AG04450 (cell line): ENCODE data around the gene FAM240A. TPM values are rescaled to one million over a fixed set of nuclear protein-coding genes. Genes with fewer than 3 reads are reported as not detected.

Source experiments
- CTCF ChIA-PET: fragments of 300-600, 350-600 bp; formaldehyde crosslinking; extraction: SDS; loops from one replicate; lab custom pipeline; 2022; ENCODE audit warnings: antibody characterized with exemption, inconsistent platforms; lab: Charles Lee
- POLR2A ChIA-PET: fragments of 350-600 bp; formaldehyde crosslinking; extraction: SDS; loops from one replicate; lab custom pipeline; 2021; ENCODE audit warnings: antibody characterized with exemption, inconsistent platforms; lab: Yijun Ruan, JAX
- DNase-seq: peaks from one replicate; pipeline ENCODE4 v3.0.0-alpha.2; 2011; ENCODE audit warnings: low read depth, low spot score
- H3K27ac ChIP-seq: one replicate; pipeline ENCODE4 v1.5.1; 2012; ENCODE audit warnings: low read depth, low read length, control low read depth
- H3K27me3 ChIP-seq: one replicate; pipeline ENCODE4 v1.6.0; 2012; ENCODE audit warnings: low read length; ENCODE audit not compliant: control insufficient read depth, insufficient read depth
- H3K4me3 ChIP-seq: 2 replicates; pipeline ENCODE4 v1.5.1; 2011; ENCODE audit warnings: mild to moderate bottlenecking, low read depth, low read length, control low read depth
- H3K9me3 ChIP-seq: 2 replicates; pipeline ENCODE4 v1.5.1; 2012; ENCODE audit warnings: low read length; ENCODE audit not compliant: control insufficient read depth, insufficient read depth
- polyA plus RNA-seq: library from polyadenylated mRNA; depleted of rRNA; stranded (reverse); fragments of >200 nt; gene quantifications from 2 replicates; pipeline ENCODE4 v1.2.3, GENCODE V29; 2011; rRNA removed
- small RNA-seq: library from RNA; depleted of rRNA; stranded (forward); fragments of <200 nt; gene quantifications from one replicate; pipeline ENCODE3, GENCODE V24; 2012; ENCODE audit warnings: low read depth; ENCODE audit not compliant: insufficient read length
- TF ChIP-seq, protein P1 (sequence below): IDR thresholded peaks from 2 replicates; pipeline ENCODE4 v1.5.1; 2011; ENCODE audit warnings: low read depth, low read length, control low read depth, inconsistent platforms

FAM240A gene
- polyA plus RNA-seq, 1 experiment: not detected

DNA sequence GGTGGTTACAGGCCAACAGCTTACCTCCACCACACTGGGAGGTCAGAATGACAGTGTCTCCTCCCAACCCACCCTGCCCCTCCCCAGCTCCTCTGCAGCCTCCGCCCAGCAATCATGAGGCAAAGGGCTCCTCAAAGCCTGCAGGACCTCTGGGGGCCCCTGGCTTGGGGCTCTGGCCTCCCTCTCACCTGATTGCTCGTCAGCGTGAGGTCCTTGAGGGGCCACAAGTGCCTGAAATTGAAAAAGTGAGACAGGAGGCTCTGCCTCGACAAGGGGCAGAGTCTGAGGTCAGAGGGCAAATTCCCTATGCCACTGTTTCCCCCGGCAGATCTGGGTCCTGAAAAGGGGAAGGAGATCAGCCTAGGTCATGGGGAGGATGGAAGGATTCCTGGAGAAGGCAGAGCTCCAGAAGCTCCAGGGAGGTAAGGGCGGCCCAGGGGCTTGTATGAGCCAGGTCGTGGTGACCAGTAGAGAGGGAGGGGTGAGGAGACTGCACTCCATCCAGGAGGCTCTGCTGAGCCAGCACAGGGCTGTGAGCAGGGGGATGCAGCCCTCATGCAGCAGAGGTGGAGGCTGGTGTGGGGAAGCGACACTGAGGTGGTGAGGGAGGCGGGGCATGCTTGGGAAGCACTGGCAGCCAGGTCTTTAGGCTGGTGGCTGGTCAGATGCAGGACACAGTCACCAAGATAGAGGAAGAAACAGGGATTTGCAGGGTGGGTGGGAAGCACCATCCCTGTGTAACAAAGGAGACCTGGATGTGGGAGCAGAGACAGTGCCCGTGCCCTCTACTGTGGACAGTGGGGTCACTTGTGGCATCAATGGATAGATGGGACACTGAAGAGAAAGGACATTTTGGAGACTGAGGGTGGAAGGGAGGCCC is 61.1 kb downstream of the FAM240A start:
- no peak for DNase-seq
- TF ChIP-seq, protein P1, sequence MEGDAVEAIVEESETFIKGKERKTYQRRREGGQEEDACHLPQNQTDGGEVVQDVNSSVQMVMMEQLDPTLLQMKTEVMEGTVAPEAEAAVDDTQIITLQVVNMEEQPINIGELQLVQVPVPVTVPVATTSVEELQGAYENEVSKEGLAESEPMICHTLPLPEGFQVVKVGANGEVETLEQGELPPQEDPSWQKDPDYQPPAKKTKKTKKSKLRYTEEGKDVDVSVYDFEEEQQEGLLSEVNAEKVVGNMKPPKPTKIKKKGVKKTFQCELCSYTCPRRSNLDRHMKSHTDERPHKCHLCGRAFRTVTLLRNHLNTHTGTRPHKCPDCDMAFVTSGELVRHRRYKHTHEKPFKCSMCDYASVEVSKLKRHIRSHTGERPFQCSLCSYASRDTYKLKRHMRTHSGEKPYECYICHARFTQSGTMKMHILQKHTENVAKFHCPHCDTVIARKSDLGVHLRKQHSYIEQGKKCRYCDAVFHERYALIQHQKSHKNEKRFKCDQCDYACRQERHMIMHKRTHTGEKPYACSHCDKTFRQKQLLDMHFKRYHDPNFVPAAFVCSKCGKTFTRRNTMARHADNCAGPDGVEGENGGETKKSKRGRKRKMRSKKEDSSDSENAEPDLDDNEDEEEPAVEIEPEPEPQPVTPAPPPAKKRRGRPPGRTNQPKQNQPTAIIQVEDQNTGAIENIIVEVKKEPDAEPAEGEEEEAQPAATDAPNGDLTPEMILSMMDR: no peak
- Histone ChIP-seq H3K9me3 (no peaks in the 10 kb centered on the region), H3K4me3 (no peak overlapping the region), H3K27ac (no peak overlapping the region), H3K27me3 (peaks cover 9% of the 10 kb centered on the region)
- POLR2A ChIA-PET: no interaction called here
- CTCF ChIA-PET: interaction anchor here (1.4 kb wide), 1 partner anchor 185 kb away, joined by 4 read pairs; no protein-coding TSS in a partner anchor

DNA sequence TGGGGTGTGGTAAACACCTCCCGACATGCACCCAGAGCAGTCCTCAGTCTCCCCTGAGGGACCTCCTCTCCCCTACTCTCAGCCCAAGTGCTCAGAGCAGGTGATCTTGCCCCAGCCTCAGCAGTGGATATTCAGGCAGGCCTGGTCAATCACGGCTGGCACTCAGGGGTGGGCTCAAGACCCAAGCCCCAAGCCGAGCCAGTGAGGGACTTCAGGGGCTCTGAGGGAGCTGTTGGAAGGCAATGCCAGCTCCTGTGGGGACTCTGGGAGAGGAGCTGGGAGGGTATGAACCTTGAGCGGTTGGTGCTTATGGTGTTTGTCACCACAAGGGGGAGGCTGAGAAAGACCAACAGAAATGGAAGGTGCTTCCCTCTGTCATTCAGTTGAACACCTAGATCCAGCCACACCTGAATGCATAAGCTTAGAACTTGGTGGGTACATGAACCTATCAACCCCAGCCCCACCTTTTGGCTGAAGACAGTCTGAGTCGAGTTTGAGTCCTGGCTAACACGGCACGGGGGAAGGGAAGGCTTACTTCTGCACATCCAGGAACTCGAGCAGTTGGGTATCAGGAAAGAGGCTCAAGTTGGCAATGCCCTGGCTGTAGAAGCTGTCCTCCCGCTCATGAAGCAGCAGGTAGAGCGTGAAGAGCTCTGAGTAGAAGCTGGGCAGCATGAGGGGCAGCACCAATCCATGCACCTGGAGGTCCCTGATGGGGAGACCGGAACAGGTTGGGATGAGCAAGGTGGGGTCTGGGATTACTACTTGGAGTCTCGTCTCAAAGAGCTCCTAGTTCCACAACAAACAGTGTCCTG is 61.9 kb downstream of the FAM240A start:
- Histone ChIP-seq H3K27me3 (peaks cover 9% of the 10 kb centered on the region), H3K4me3 (no peak overlapping the region), H3K27ac (no peak overlapping the region), H3K9me3 (no peaks in the 10 kb centered on the region)
- no peak for DNase-seq
- ChIA-PET POLR2A (no interaction called here), CTCF (interaction anchor here (0.5 to 1.4 kb wide), 2 partner anchors 118 to 186 kb away, joined by 4 to 10 read pairs; no protein-coding TSS in a partner anchor)
- TF ChIP-seq, protein P1: peak; percentile 35; the same call in 1 of the 2 replicates

DNA sequence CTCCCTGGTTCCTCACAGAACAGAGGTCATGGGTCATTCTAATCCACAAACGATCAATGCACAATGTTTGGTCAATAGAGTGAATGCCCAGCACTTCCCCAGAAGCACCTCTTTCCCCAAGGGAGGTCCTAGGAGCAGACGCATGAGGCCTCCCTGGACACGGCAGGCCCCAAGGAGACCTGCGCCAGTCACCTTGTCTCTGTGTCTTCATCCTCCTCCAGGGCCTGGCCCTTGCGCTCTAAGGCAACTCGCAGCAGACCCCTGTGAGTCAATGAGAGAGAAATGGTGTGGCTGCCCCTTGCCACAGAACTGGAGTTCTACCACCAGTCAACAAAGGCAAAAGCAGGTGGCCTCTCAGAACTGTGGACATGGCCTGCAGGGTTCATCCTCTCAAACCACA is 63.1 kb downstream of the FAM240A start:
- TF ChIP-seq, protein P1: no peak
- H3K4me3 ChIP-seq: no peak overlapping the region
- CTCF ChIA-PET: interaction anchor here (1.4 kb wide), 1 partner anchor 186 kb away, joined by 3 read pairs; no protein-coding TSS in a partner anchor
- no peak overlapping the region for H3K27ac ChIP-seq
- H3K27me3 ChIP-seq: peaks cover 9% of the 10 kb centered on the region
- no peak for DNase-seq
- no peaks in the 10 kb centered on the region for H3K9me3 ChIP-seq
- POLR2A ChIA-PET: no interaction called here

Small RNA genes within 50 kb of the gene (small RNA-seq; reads per million reads assigned to genes)
- gene RF00591: not detected

Other genes with a start within 250 kb of the FAM240A start
- gene CCR5, start 241.6 kb upstream of the FAM240A start, polyA plus RNA-seq: not detected in 2 replicates
- 0.15 and 0.16 TPM in 2 replicates for gene CCRL2, start 205.3 kb upstream of the FAM240A start, polyA plus RNA-seq
- 0.10 TPM in 1 of 2 replicates, not detected in the other for gene LTF, start 147.6 kb upstream of the FAM240A start, polyA plus RNA-seq
- gene RTP3, start 114.5 kb upstream of the FAM240A start, polyA plus RNA-seq: 0.06 and 0.14 TPM in 2 replicates
- gene LRRC2, start 46.2 kb upstream of the FAM240A start, polyA plus RNA-seq: 3.3 and 4.2 TPM in 2 replicates
- 0.89 and 1.0 TPM in 2 replicates for gene ALS2CL, start 81.2 kb downstream of the FAM240A start, polyA plus RNA-seq
- gene TMIE, start 88.9 kb downstream of the FAM240A start, polyA plus RNA-seq: 0.05 TPM in 1 of 2 replicates, not detected in the other
- not detected in 2 replicates for gene PRSS50, start 105.3 kb downstream of the FAM240A start, polyA plus RNA-seq